C4-2B (cell line): ENCODE measurements around the gene ICA1.

Source experiments
- CTCF ChIP-seq: fragments of 450-650 bp; conservative IDR thresholded peaks from 2 replicates; pipeline ENCODE4 v1.5.1; 2017; ENCODE audit warnings: mild to moderate bottlenecking
- ZFX ChIP-seq: fragments of 450-650 bp; IDR thresholded peaks from 2 replicates; pipeline ENCODE4 v1.6.1; 2017

- TF ChIP-seq CTCF: no peak
- no peak for TF ChIP-seq ZFX
These were observed 20.2 kb upstream of the ICA1 start for GRCh38 chr7:8282162-8282561.
